ENCODE results near the gene UBE3C.
A peak's percentile ranks its signal among the peaks of the same experiment; 100 is the strongest.
"Not testable (repeated sequence)": the region's sequence is repeated elsewhere in the genome, so short reads cannot be mapped to it uniquely, and the experiment has no call there.

UBE3C gene

GRCh38 chr7:157138424-157139110 lies at the start of gene UBE3C:
Gene UBE3C (plus strand): TSS chr7:157138926. CDS start chr7:157139273, 347 bp downstream.
- Histone ChIP-seq H3K36me3 (ENCODE audit: control insufficient read depth, insufficient read depth, low read length) (peaks cover 29% of the 10 kb centered on the region), H3K4me1 (ENCODE audit: control insufficient read depth, insufficient read depth, low read length) (peaks cover 11% of the 10 kb centered on the region; the same call in 1 of the 2 replicates), H3K27me3 (ENCODE audit: control insufficient read depth, insufficient read depth, low read length) (no peaks in the 10 kb centered on the region), H3K9me3 (ENCODE audit: control insufficient read depth, insufficient read depth, low read length) (no peaks in the 10 kb centered on the region), H3K9ac (ENCODE audit: low read depth, low read length) (peak within 1 kb of the TSS; percentile 83), H3K27ac (ENCODE audit: low read depth, low read length) (peak within 1 kb of the TSS; percentile 88), H3K4me3 (ENCODE audit: low read depth, low read length) (peak within 1 kb of the TSS; percentile 97)

- no peak overlapping the region for H3K9ac ChIP-seq (ENCODE audit: low read depth, low read length)
- H3K27me3 ChIP-seq (ENCODE audit: control insufficient read depth, insufficient read depth, low read length): no peaks in the 10 kb centered on the region
- no peak overlapping the region for H3K27ac ChIP-seq (ENCODE audit: low read depth, low read length)
- no peaks in the 10 kb centered on the region for H3K36me3 ChIP-seq (ENCODE audit: control insufficient read depth, insufficient read depth, low read length)
- no peaks in the 10 kb centered on the region for H3K4me1 ChIP-seq (ENCODE audit: control insufficient read depth, insufficient read depth, low read length)
- peaks cover 25% of the 10 kb centered on the region for H3K9me3 ChIP-seq (ENCODE audit: control insufficient read depth, insufficient read depth, low read length)
- no peak overlapping the region for H3K4me3 ChIP-seq (ENCODE audit: low read depth, low read length)
These were observed 49.6 kb upstream of the UBE3C start for GRCh38 chr7:157089100-157089610.

- Histone ChIP-seq H3K27me3 (ENCODE audit: control insufficient read depth, insufficient read depth, low read length) (no peaks in the 10 kb centered on the region), H3K9ac (ENCODE audit: low read depth, low read length) (no peak overlapping the region), H3K27ac (ENCODE audit: low read depth, low read length) (no peak overlapping the region), H3K9me3 (ENCODE audit: control insufficient read depth, insufficient read depth, low read length) (peaks cover 13% of the 10 kb centered on the region), H3K36me3 (ENCODE audit: control insufficient read depth, insufficient read depth, low read length) (no peaks in the 10 kb centered on the region), H3K4me1 (ENCODE audit: control insufficient read depth, insufficient read depth, low read length) (no peaks in the 10 kb centered on the region), H3K4me3 (ENCODE audit: low read depth, low read length) (no peak overlapping the region)
These were observed 48.1 kb upstream of the UBE3C start for GRCh38 chr7:157090485-157091165.

DNA sequence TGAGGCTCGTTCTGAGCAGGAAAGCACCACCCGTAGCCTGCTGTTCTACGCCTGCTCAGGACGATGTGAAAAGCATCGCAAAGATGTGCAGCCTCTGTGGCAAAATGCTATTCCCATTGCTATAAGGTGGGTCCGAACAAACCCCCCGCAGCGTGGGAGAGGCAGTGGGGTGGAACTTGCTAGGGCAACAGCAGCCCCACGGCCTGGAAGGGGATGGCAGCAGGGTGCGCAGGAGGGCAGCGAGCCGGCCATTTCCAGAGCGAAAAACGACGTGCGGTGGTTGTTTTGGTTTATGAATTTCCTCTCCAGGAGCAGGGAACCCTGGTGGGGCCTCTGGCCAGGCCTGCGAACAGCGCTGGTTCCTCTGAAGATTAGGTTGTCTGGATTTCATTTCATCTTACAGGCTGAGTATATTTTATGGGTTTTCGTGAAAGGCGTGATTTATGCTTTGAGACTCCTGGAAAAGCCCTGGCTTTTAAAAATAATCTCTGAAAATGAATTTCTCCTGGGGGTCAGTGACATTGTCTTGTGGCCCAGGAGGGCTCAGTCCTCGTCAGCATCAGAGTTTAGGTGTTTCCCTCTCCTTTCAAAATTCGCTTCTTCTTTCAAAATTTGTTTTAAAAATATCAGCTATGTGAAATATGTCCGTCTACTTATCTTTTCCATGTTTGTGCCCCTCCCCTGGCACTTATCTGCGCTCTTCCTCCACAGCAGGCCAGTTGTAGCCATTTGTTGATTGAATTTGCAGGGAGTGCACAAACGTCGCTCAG lies 42.3 kb upstream of the UBE3C start:
- Histone ChIP-seq H3K27me3 (ENCODE audit: control insufficient read depth, insufficient read depth, low read length) (no peaks in the 10 kb centered on the region), H3K9ac (ENCODE audit: low read depth, low read length) (no peak overlapping the region), H3K4me1 (ENCODE audit: control insufficient read depth, insufficient read depth, low read length) (no peaks in the 10 kb centered on the region), H3K4me3 (ENCODE audit: low read depth, low read length) (no peak overlapping the region), H3K27ac (ENCODE audit: low read depth, low read length) (no peak overlapping the region), H3K36me3 (ENCODE audit: control insufficient read depth, insufficient read depth, low read length) (no peaks in the 10 kb centered on the region), H3K9me3 (ENCODE audit: control insufficient read depth, insufficient read depth, low read length) (peaks cover 13% of the 10 kb centered on the region)

- Histone ChIP-seq H3K9me3 (ENCODE audit: control insufficient read depth, insufficient read depth, low read length) (peaks cover 13% of the 10 kb centered on the region), H3K27me3 (ENCODE audit: control insufficient read depth, insufficient read depth, low read length) (no peaks in the 10 kb centered on the region)
These were observed 41.7 kb upstream of the UBE3C start for GRCh38 chr7:157097056-157097329.

GRCh38 chr7:157097569-157097968 lies 41.2 kb upstream of the UBE3C start:
- Histone ChIP-seq H3K36me3 (ENCODE audit: control insufficient read depth, insufficient read depth, low read length) (no peaks in the 10 kb centered on the region), H3K9ac (ENCODE audit: low read depth, low read length) (no peak overlapping the region), H3K27ac (ENCODE audit: low read depth, low read length) (no peak overlapping the region), H3K27me3 (ENCODE audit: control insufficient read depth, insufficient read depth, low read length) (no peaks in the 10 kb centered on the region), H3K4me1 (ENCODE audit: control insufficient read depth, insufficient read depth, low read length) (no peaks in the 10 kb centered on the region), H3K4me3 (ENCODE audit: low read depth, low read length) (no peak overlapping the region), H3K9me3 (ENCODE audit: control insufficient read depth, insufficient read depth, low read length) (peaks cover 10% of the 10 kb centered on the region; the same call in 1 of the 2 replicates)

More at GRCh38 chr7:157097056-157097329, 41.7 kb upstream of the UBE3C start:
- no peak overlapping the region for H3K27ac ChIP-seq (ENCODE audit: low read depth, low read length)
- H3K36me3 ChIP-seq (ENCODE audit: control insufficient read depth, insufficient read depth, low read length): no peaks in the 10 kb centered on the region
- no peak overlapping the region for H3K9ac ChIP-seq (ENCODE audit: low read depth, low read length)
- H3K4me3 ChIP-seq (ENCODE audit: low read depth, low read length): no peak overlapping the region
- H3K4me1 ChIP-seq (ENCODE audit: control insufficient read depth, insufficient read depth, low read length): no peaks in the 10 kb centered on the region

DNA sequence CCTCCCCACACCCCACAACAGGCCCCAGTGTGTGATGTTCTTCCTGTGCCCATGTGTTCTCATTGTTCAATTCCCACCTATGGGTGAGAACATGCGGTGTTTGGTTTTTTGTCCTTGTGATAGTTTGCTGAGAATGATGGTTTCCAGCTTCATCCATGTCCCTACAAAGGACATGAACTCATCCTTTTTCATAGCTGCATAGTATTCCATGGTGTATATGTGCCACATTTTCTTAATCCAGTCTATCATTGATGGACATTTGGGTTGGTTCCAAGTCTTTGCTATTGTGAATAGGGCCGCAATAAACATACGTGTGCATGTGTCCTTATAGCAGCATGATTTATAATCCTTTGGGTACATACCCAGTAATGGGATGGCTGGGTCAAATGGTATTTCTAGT lies 38.7 kb upstream of the UBE3C start:
- H3K27ac ChIP-seq (ENCODE audit: low read depth, low read length); H3K27me3 ChIP-seq (ENCODE audit: control insufficient read depth, insufficient read depth, low read length); H3K4me3 ChIP-seq (ENCODE audit: low read depth, low read length); H3K4me1 ChIP-seq (ENCODE audit: control insufficient read depth, insufficient read depth, low read length); H3K36me3 ChIP-seq (ENCODE audit: control insufficient read depth, insufficient read depth, low read length); H3K9ac ChIP-seq (ENCODE audit: low read depth, low read length); H3K9me3 ChIP-seq (ENCODE audit: control insufficient read depth, insufficient read depth, low read length): not testable (repeated sequence)

DNA sequence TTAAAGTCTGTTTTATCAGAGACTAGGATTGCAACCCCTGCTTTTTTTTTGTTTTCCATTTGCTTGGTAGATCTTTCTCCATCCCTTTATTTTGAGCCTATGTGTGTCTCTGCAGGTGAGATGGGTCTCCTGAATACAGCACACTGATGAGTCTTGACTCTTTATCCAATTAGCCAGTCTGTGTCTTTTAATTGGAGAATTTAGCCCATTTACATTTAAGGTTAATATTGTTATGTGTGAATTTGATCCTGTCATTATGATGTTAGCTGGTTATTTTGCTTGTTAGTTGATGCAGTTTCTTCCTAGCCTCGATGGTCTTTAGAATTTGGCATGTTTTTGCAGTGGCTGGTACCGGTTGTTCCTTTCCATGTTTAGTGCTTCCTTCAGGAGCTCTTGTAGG lies 35.1 kb upstream of the UBE3C start:
- not testable (repeated sequence) for H3K27me3 ChIP-seq (ENCODE audit: control insufficient read depth, insufficient read depth, low read length); H3K27ac ChIP-seq (ENCODE audit: low read depth, low read length); H3K9ac ChIP-seq (ENCODE audit: low read depth, low read length); H3K4me1 ChIP-seq (ENCODE audit: control insufficient read depth, insufficient read depth, low read length); H3K4me3 ChIP-seq (ENCODE audit: low read depth, low read length); H3K36me3 ChIP-seq (ENCODE audit: control insufficient read depth, insufficient read depth, low read length); H3K9me3 ChIP-seq (ENCODE audit: control insufficient read depth, insufficient read depth, low read length)

DNA sequence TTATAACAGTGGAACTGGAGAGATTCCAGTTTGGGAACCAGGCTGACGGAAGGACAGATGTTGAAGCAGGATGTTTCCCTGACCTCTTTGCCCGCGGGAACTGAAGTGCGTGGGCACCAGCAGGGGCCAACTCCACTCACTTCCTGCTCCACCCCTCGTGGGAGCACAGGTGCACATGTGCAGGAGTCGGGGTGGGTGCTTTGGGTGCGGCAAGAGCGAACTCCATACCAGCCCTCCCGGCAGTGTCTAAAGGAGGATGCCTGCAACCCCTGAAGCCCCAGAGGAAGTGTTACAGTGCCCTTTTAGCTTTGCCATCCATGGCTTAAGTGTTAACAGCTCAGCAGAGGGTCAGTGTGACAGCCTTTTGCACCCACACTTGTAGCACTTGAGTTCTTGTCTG lies 27.4 kb upstream of the UBE3C start:
- Histone ChIP-seq H3K4me3 (ENCODE audit: low read depth, low read length) (no peak overlapping the region), H3K36me3 (ENCODE audit: control insufficient read depth, insufficient read depth, low read length) (no peaks in the 10 kb centered on the region), H3K27me3 (ENCODE audit: control insufficient read depth, insufficient read depth, low read length) (no peaks in the 10 kb centered on the region), H3K9me3 (ENCODE audit: control insufficient read depth, insufficient read depth, low read length) (peaks cover 18% of the 10 kb centered on the region), H3K27ac (ENCODE audit: low read depth, low read length) (no peak overlapping the region), H3K9ac (ENCODE audit: low read depth, low read length) (no peak overlapping the region), H3K4me1 (ENCODE audit: control insufficient read depth, insufficient read depth, low read length) (no peaks in the 10 kb centered on the region)

- no peaks in the 10 kb centered on the region for H3K4me1 ChIP-seq (ENCODE audit: control insufficient read depth, insufficient read depth, low read length)
- no peak overlapping the region for H3K4me3 ChIP-seq (ENCODE audit: low read depth, low read length)
- H3K27me3 ChIP-seq (ENCODE audit: control insufficient read depth, insufficient read depth, low read length): no peaks in the 10 kb centered on the region
- no peaks in the 10 kb centered on the region for H3K36me3 ChIP-seq (ENCODE audit: control insufficient read depth, insufficient read depth, low read length)
- H3K9me3 ChIP-seq (ENCODE audit: control insufficient read depth, insufficient read depth, low read length): peaks cover 13% of the 10 kb centered on the region
- no peak overlapping the region for H3K9ac ChIP-seq (ENCODE audit: low read depth, low read length)
- no peak overlapping the region for H3K27ac ChIP-seq (ENCODE audit: low read depth, low read length)
These were observed 26.0 kb upstream of the UBE3C start for GRCh38 chr7:157112706-157113105.

DNA sequence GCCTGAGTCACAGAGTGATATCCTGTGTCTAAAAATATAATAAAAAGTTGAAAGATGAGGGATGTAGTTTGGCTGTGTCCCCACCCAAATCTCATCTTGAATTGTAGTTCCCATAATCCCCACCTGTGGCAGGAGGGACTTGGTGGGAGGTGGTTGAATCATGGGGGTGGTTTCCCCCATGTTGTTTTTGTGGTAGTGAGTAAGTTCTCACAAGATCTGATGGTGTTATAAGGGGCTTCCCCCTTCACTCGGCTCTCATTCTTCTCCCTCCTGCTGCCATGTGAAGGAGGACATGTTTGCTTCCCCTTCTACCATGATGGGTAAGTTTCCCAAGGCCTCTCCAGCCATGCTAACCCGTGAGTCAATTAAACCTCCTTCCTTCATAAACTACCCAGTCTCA lies 25.1 kb upstream of the UBE3C start:
- Histone ChIP-seq H3K4me1 (ENCODE audit: control insufficient read depth, insufficient read depth, low read length) (no peaks in the 10 kb centered on the region), H3K4me3 (ENCODE audit: low read depth, low read length) (no peak overlapping the region), H3K27ac (ENCODE audit: low read depth, low read length) (no peak overlapping the region), H3K9me3 (ENCODE audit: control insufficient read depth, insufficient read depth, low read length) (peaks cover 13% of the 10 kb centered on the region), H3K9ac (ENCODE audit: low read depth, low read length) (no peak overlapping the region), H3K36me3 (ENCODE audit: control insufficient read depth, insufficient read depth, low read length) (no peaks in the 10 kb centered on the region), H3K27me3 (ENCODE audit: control insufficient read depth, insufficient read depth, low read length) (no peaks in the 10 kb centered on the region)
